Caco-2 (cell line): ENCODE results near the gene OSM. TPM values are rescaled to one million over a fixed set of nuclear protein-coding genes. Genes with fewer than 3 reads are reported as not detected.
"Not testable (repeated sequence)": the region's sequence is repeated elsewhere in the genome, so short reads cannot be mapped to it uniquely, and the experiment has no call there.

Experiments
- BruUV-seq: library from RNA; stranded (reverse); fragments of 400-500 nt; replicated peaks from 2 replicates; lab custom pipeline; 2021; lab: Mats Ljungman, UMichigan
- CTCF ChIA-PET: fragments of 300-600 bp; sonication (Branson Sonifier 250); formaldehyde crosslinking; loops from one replicate; lab custom pipeline; 2022; ENCODE audit warnings: antibody characterized with exemption; lab: Charles Lee
- POLR2A ChIA-PET: fragments of 300-600 bp; sonication (Branson Sonifier 250); formaldehyde crosslinking; loops from one replicate; lab custom pipeline; 2022; ENCODE audit warnings: antibody characterized with exemption; lab: Charles Lee
- DNase-seq, 2 experiments: peaks; one replicate each; pipeline versions ENCODE4 v3.0.0 to v3.0.0-alpha.2; 2020 to 2022
- H3K27me3 ChIP-seq: replicated peaks from 2 replicates; pipeline ENCODE4 v1.6.0; 2011; ENCODE audit warnings: low read length; ENCODE audit not compliant: control insufficient read depth, insufficient read depth
- H3K36me3 ChIP-seq: 2 replicates; pipeline ENCODE4 v1.5.1; 2011; ENCODE audit warnings: low read length; ENCODE audit not compliant: control insufficient read depth, insufficient read depth
- H3K4me1 ChIP-seq: fragments of 250-450 bp; sonication (Bioruptor Pico); 2 replicates; pipeline ENCODE4 v1.5.1; 2020; ENCODE audit warnings: mild to moderate bottlenecking
- H3K4me3 ChIP-seq: 2 replicates; pipeline ENCODE4 v1.5.1; 2011; ENCODE audit warnings: low read depth, mild to moderate bottlenecking, control low read depth, low read length
- H3K9me3 ChIP-seq: fragments of 250-450 bp; sonication (Bioruptor Pico); 2 replicates; pipeline ENCODE4 v1.5.1; 2020; ENCODE audit warnings: mild to moderate bottlenecking, moderate library complexity
- H3K27ac Mint-ChIP-seq: one replicate; pipeline ENCODE4 v1.8.0; 2022; ENCODE audit warnings: mixed read lengths; ENCODE audit not compliant: unreplicated experiment
- H3K27me3 Mint-ChIP-seq: one replicate; pipeline ENCODE4 v1.8.0; 2022; ENCODE audit warnings: mixed read lengths; ENCODE audit not compliant: insufficient read depth, unreplicated experiment
- H3K36me3 Mint-ChIP-seq: one replicate; pipeline ENCODE4 v1.8.0; 2022; ENCODE audit warnings: mild to moderate bottlenecking, mixed read lengths; ENCODE audit not compliant: insufficient read depth, unreplicated experiment
- H3K4me1 Mint-ChIP-seq: one replicate; pipeline ENCODE4 v1.8.0; 2022; ENCODE audit warnings: low read depth, mixed read lengths; ENCODE audit not compliant: unreplicated experiment
- H3K4me3 Mint-ChIP-seq: one replicate; pipeline ENCODE4 v1.8.0; 2022; ENCODE audit warnings: mild to moderate bottlenecking, moderate library complexity, mixed read lengths; ENCODE audit not compliant: unreplicated experiment
- H3K9me3 Mint-ChIP-seq: one replicate; pipeline ENCODE4 v1.8.0; 2022; ENCODE audit warnings: mixed read lengths; ENCODE audit not compliant: unreplicated experiment
- intact Hi-C: fragments of 100-400 bp; cut with micrococcal nuclease; formaldehyde crosslinking; loops from one replicate; pipeline ENCODE4 v1.10.0; 2022; ENCODE audit not compliant: unreplicated experiment
- total RNA-seq: library from RNA; stranded (reverse); gene quantifications from 2 replicates; pipeline ENCODE4 v1.2.3, GENCODE V29; 2022
- TF ChIP-seq, protein P1 (sequence below), 2 experiments: fragments of 200-600 bp in 1 of 2; IDR thresholded peaks; 1 replicate in 1 of 2; 2 replicates in 1 of 2; pipeline versions ENCODE4 v1.5.1 to v1.8.0; 2011 to 2022; ENCODE audit warnings: antibody characterized with exemption in 1 of 2, control low read depth in 1 of 2, inconsistent platforms in 1 of 2, low read depth in 1 of 2, low read length in 1 of 2, mild to moderate bottlenecking in 1 of 2, moderate library complexity in 1 of 2; ENCODE audit not compliant: insufficient read depth in 1 of 2, severe bottlenecking in 1 of 2, unreplicated experiment in 1 of 2

OSM gene
- total RNA-seq, 1 experiment from 2014 or later: not detected

DNA sequence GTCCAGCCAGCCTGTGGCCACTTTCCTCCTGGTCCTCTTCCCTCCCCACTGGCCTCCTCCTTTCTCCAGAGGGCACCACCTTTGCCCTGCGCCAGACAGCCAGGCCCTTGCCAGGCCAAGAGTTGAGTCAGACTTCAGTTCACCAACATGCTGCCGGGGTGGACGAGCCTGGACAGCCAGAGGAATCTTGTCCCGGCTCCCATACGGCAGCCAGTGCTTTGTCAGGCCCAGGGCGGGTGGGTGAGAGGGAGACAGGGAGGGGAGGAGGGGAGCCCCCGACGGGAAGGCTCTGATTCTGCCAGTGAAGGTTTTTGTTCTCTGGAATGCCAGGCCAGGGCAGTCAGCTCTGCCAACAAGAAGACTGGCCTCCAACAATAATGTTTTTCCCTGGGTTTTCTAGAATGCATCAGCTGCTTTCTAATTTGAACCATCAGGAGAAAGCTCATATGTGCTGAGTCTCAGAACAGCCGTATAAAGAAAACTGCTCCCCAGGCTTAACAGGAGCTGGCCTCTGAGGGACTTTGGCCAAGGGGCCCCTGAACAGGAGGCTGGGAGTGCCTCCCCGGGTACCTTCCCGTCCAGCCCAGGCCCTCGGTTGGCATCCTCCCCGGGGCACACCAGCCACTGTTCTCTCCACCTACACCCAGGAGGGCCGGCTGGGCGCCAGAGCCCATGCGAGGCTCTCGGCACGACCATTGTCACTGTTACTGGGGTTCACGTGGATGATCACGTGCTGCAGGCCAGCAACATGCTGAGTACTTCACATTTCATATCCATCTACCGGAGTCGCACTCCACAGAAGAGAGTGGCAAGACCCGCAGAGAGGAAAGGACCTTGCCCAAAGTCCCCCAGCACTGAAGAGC is 48.7 kb downstream of the OSM start:
- Mint-ChIP-seq H3K36me3 (no peaks in the 10 kb centered on the region), H3K9me3 (no peaks in the 10 kb centered on the region), H3K4me3 (no peak overlapping the region), H3K27ac (peak overlapping the region; percentile 67), H3K27me3 (no peaks in the 10 kb centered on the region), H3K4me1 (peaks cover 25% of the 10 kb centered on the region)
- Histone ChIP-seq H3K9me3 (no peaks in the 10 kb centered on the region), H3K4me1 (peaks cover 19% of the 10 kb centered on the region), H3K27me3 (no peaks in the 10 kb centered on the region), H3K4me3 (no peak overlapping the region), H3K36me3 (no peaks in the 10 kb centered on the region)
- no TSS peak for BruUV-seq
- intact Hi-C loops: no loop called here
- POLR2A ChIA-PET: no interaction called here
- TF ChIP-seq, protein P1, sequence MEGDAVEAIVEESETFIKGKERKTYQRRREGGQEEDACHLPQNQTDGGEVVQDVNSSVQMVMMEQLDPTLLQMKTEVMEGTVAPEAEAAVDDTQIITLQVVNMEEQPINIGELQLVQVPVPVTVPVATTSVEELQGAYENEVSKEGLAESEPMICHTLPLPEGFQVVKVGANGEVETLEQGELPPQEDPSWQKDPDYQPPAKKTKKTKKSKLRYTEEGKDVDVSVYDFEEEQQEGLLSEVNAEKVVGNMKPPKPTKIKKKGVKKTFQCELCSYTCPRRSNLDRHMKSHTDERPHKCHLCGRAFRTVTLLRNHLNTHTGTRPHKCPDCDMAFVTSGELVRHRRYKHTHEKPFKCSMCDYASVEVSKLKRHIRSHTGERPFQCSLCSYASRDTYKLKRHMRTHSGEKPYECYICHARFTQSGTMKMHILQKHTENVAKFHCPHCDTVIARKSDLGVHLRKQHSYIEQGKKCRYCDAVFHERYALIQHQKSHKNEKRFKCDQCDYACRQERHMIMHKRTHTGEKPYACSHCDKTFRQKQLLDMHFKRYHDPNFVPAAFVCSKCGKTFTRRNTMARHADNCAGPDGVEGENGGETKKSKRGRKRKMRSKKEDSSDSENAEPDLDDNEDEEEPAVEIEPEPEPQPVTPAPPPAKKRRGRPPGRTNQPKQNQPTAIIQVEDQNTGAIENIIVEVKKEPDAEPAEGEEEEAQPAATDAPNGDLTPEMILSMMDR (IDR thresholded peaks at IDR 0.05; ENCODE audit: insufficient read depth in 1 of 2, low read depth in 1 of 2, low read length in 1 of 2, severe bottlenecking in 1 of 2, unreplicated experiment in 1 of 2): no peak
- no peak for DNase-seq
- CTCF ChIA-PET: no interaction called here

DNA sequence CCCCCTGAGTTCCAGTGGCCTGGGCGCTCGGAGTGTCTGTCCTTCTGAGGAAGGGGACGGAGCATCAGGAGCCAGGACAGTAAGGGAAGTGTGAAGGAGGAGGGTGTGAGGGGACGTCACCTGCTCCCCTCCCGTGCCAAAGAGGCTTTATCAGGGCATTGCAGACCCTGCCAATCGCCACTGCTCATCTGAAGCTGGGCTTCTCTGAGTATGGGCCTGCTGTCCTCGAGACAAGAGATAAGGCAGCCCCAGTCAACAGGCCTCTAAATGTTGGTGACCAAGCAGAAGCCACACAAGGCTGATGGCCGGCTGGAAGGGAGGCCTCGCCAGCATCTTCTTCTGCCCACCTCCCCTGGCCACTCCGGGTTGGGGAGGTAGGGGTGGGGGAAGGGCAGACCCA is 49.9 kb downstream of the OSM start:
- ChIA-PET CTCF (no interaction called here), POLR2A (no interaction called here)
- no peak overlapping the region for H3K4me3 Mint-ChIP-seq
- H3K36me3 ChIP-seq: no peaks in the 10 kb centered on the region
- intact Hi-C loops: no loop called here
- no peaks in the 10 kb centered on the region for H3K9me3 ChIP-seq
- H3K4me3 ChIP-seq: no peak overlapping the region
- H3K9me3 Mint-ChIP-seq: no peaks in the 10 kb centered on the region
- peaks cover 33% of the 10 kb centered on the region for H3K4me1 Mint-ChIP-seq
- no TSS peak for BruUV-seq
- peaks cover 32% of the 10 kb centered on the region for H3K4me1 ChIP-seq
- no peaks in the 10 kb centered on the region for H3K27me3 ChIP-seq
- no peaks in the 10 kb centered on the region for H3K36me3 Mint-ChIP-seq
- DNase-seq: no peak
- H3K27me3 Mint-ChIP-seq: no peaks in the 10 kb centered on the region
- H3K27ac Mint-ChIP-seq: peak overlapping the region; percentile 67
- TF ChIP-seq, protein P1 (IDR thresholded peaks at IDR 0.05; ENCODE audit: insufficient read depth in 1 of 2, low read depth in 1 of 2, low read length in 1 of 2, severe bottlenecking in 1 of 2, unreplicated experiment in 1 of 2): no peak

DNA sequence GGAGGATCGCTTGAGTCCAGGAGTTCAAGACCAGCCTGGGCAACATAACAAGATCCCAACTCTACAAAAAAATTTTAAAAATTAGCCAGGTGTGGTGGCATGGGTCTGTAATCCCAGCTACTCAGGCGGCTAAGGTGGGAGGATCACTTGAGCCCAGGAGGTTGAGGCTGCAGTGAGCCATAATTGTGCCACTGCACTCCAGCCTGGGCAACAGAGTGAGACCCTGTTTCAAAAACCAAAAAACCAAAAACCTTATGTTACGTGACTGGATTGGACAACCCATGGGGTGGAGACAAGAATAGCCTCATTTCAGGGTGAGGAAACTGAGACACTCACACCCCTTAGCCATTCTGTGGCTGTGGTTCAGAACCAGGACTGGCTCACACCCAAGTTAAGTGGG is 50.4 kb downstream of the OSM start:
- H3K4me1 ChIP-seq: peaks cover 36% of the 10 kb centered on the region
- H3K4me3 ChIP-seq, H3K36me3 Mint-ChIP-seq, H3K9me3 Mint-ChIP-seq, POLR2A ChIA-PET, H3K4me3 Mint-ChIP-seq, BruUV-seq, CTCF ChIA-PET, H3K9me3 ChIP-seq, H3K36me3 ChIP-seq, intact Hi-C loops, H3K27me3 Mint-ChIP-seq, H3K27me3 ChIP-seq, DNase-seq: not testable (repeated sequence)
- H3K27ac Mint-ChIP-seq: peak overlapping the region; percentile 67
- H3K4me1 Mint-ChIP-seq: peaks cover 36% of the 10 kb centered on the region
